Esophagus squamous epithelium (tissue), 5 donors: ENCODE measurements around the gene SLC2A4RG. TPM values are rescaled to one million over a fixed set of nuclear protein-coding genes. Genes with fewer than 3 reads are reported as not detected.

Experiments
- DNase-seq: peaks from one replicate; lab custom pipeline; 2025; lab: John Stamatoyannopoulos, UW
- H3K27ac ChIP-seq, 4 donors: fragments of 200-600 bp; sonication (generic); one replicate each; pipeline ENCODE4 v1.5.1; 2016 to 2019; ENCODE audit warnings: mild to moderate bottlenecking in 1 of 4
- H3K27me3 ChIP-seq, 4 donors: fragments of 200-600 bp; sonication (generic); 1 replicate in 3 of 4; 2 replicates in 1 of 4; pipeline versions ENCODE4 v1.5.1 to v1.6.0; 2017 to 2021; ENCODE audit warnings: antibody characterized with exemption in 1 of 4
- H3K36me3 ChIP-seq, 3 donors: fragments of 200-600 bp; sonication (generic); one replicate each; pipeline ENCODE4 v1.5.1; 2016 to 2019
- H3K4me1 ChIP-seq, 3 donors: fragments of 200-600 bp; sonication (generic); one replicate each; pipeline ENCODE4 v1.5.1; 2017 to 2019
- H3K4me3 ChIP-seq, 4 donors: fragments of 200-600 bp; sonication (generic); 1 replicate in 3 of 4; 2 replicates in 1 of 4; pipeline ENCODE4 v1.5.1; 2016 to 2019; ENCODE audit warnings: mild to moderate bottlenecking in 2 of 4, moderate library complexity in 1 of 4
- H3K9me3 ChIP-seq, 3 donors: fragments of 200-600 bp; sonication (generic); one replicate each; pipeline ENCODE4 v1.5.1; 2016 to 2019
- CTCF ChIP-seq, 6 experiments: fragments of 450-650 bp in 4 of 6; fragments of 200-600 bp in 2 of 6; sonication (generic) in 2 of 6; IDR thresholded peaks; one replicate each; pipeline ENCODE4 v1.5.1; 2016 to 2019; ENCODE audit warnings: antibody characterized with exemption in 6 of 6, mild to moderate bottlenecking in 4 of 6, moderate library complexity in 4 of 6
- POLR2A ChIP-seq, 4 donors: fragments of 450-650 bp; IDR thresholded peaks; one replicate each; pipeline ENCODE4 v1.6.1; 2017; ENCODE audit warnings: antibody characterized with exemption in 4 of 4, mild to moderate bottlenecking in 4 of 4, moderate library complexity in 3 of 4
- WGBS, 2 donors: methylation state at CpG; one replicate each; pipeline ENCODE4 v1.1.5; 2018; 5-methylcytosine and 5-hydroxymethylcytosine counted together
- intact Hi-C: fragments of 100-400 bp; cut with DNase I; formaldehyde crosslinking; loops from one replicate; pipeline ENCODE4 v1.15.0; 2022
- total RNA-seq, 4 donors: library from RNA; depleted of rRNA; stranded (reverse); fragments of >200 nt; gene quantifications; one replicate each; pipeline ENCODE4 v1.1.0, GENCODE V29; 2016
- donor health status: DM: yes; HTN: yes; CAD: no.

Gene SLC2A4RG
- total RNA-seq, 4 donors from 2014 or later = 37.0 to 55.5 (median 50.2) TPM

DNA sequence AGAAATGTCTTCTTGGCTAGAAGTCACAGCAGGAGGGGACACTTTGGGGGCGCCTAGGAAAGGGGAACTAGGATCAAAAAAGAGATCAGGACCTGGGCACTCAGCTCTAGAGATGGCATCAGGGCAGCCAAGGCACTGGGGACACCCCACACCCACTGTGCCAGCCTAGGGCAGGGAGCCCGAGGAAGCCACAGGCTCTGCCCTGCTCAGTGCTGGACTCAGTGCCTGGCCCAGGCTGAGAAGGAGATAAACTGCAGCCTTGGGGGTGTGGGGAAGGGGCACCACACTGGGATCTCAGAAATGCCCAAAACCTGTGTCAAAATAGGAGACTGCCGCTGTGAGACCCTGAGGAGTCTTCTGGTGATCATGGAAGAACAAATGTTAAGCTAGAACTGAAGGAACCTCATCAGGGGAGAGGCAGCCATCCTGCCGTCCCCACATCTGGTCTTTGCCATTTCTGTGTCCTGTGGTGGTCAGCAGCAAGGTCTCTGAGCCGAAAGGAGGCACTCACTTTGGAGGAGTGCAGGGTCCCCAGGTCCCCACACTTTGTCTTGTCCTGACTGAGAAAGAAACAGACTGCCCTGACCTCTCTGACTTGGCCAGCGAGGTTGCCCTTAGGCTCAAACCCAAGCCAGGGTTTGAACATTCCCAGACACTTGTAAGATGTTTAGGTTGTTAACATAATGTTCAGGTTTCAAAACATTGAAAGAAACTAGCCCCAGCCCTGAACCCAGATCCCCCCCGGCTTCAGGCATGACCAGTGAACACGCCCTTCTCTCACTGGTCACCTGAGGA lies 34.1 kb upstream of the SLC2A4RG start:
- Histone ChIP-seq H3K4me1 (peaks cover 22 to 41% (median 23%) of the 10 kb centered on the region in 3 donors), H3K4me3 (no peak overlapping the region), H3K36me3 (peaks cover 10 to 57% (median 29%) of the 10 kb centered on the region in 3 donors), H3K27me3 (no peaks in the 10 kb centered on the region), H3K27ac (no peak overlapping the region), H3K9me3 (no peaks in the 10 kb centered on the region)
- 90 to 92% methylated on average over 2 to 6 of the region's 8 CpGs for WGBS, 2 donors
- DNase-seq = no peak
- TF ChIP-seq CTCF (IDR thresholded peaks at IDR 0.05) = no peak
- no peak for TF ChIP-seq POLR2A (IDR thresholded peaks at IDR 0.05)
- intact Hi-C loops = no loop called here

DNA sequence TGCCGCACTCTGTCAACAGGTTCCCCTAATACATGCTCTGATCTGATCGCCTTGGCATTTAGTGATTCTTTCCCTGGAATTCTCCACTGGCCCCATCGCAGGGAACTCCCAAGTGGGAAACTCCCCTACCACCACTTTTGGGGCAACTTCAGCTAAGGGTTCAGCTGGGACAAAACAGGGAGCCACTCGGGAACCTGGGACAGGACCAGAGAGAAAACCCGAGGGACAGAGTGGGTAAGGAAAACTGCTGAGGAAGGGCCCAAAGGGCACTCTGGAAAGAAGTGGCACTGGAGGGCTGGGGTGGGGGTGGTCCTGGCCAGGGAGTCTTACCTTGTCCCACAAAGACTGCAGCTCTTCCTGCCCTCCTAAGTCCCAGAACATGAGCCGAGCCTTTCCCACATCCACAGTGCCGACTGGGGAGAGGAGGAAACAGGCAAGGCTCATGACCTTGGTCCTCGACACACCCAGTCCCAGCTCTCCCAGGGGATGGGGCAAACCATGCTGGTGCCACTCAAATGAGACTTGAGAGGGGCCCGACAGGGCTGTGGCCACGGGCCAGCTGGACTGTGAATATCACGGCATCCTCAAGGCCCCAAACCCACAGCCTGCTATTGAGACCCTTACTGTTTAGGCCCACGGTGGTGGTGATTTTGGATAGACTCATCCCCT lies 33.4 kb upstream of the SLC2A4RG start:
- WGBS, 2 donors = 58 to 71% methylated on average over 6 to 7 of the region's 12 CpGs
- Histone ChIP-seq H3K36me3 (peaks cover 10 to 64% (median 29%) of the 10 kb centered on the region in 3 donors), H3K4me1 (peaks cover 22 to 43% (median 23%) of the 10 kb centered on the region in 3 donors), H3K27ac (peak overlapping the region; percentile 91 to 98 (median 94)), H3K27me3 (no peaks in the 10 kb centered on the region), H3K4me3 (peak overlapping the region in 2 of 4 donors; percentile 89 to 98), H3K9me3 (no peaks in the 10 kb centered on the region)
- intact Hi-C loops = no loop called here
- TF ChIP-seq POLR2A (IDR thresholded peaks at IDR 0.05) = no peak
- TF ChIP-seq CTCF (IDR thresholded peaks at IDR 0.05) = no peak
- no peak for DNase-seq

DNA sequence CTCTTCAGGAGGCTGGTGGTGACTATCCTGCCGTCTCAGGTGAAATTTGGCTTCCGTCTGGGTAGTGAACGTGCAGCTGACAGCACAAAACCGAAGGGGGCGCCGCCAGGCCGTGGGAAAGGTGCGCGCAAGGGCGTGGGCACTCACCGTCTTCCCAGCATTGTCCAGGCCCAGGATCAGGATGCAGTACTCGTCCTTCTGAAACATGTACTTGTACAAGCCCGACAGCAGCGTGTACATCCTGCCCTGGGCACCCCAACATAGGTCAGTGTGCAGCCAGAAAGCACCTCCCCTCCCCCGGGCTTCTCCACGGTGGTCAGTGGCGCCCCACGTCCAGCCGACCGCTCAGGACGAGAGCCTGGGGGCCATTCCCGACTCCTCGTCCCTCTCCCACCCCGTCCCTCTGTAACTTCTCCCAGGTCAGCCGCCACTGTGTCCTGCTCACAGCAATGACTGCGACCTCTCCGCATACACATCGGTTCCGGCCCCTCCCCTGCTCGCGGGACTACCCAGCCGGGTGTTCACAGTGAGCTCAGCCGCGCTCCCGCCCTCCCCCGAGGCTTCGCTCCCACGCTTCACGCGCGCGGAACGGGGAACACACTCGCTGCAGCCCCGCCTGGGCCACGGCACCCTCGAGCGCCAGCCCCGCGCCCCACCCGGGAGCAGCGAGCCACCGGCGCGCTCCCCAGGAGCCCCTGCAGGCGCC lies 32.6 kb upstream of the SLC2A4RG start:
- H3K27ac ChIP-seq = peak overlapping the region; percentile 91 to 98 (median 94)
- H3K36me3 ChIP-seq = peaks cover 10 to 73% (median 29%) of the 10 kb centered on the region in 3 donors
- H3K27me3 ChIP-seq = no peaks in the 10 kb centered on the region
- H3K4me1 ChIP-seq = peaks cover 22 to 43% (median 23%) of the 10 kb centered on the region in 3 donors
- 0 to 4% methylated on average over 22 to 25 of the region's 56 CpGs for WGBS, 2 donors
- intact Hi-C loops = no loop called here
- no peaks in the 10 kb centered on the region for H3K9me3 ChIP-seq
- H3K4me3 ChIP-seq = peak overlapping the region; percentile 66 to 98 (median 88)
- DNase-seq = no peak
- TF ChIP-seq POLR2A (IDR thresholded peaks at IDR 0.05) = no peak
- peak in 4 of 6 experiments; percentile 8 to 54 (median 34) for TF ChIP-seq CTCF (IDR thresholded peaks at IDR 0.05)

DNA sequence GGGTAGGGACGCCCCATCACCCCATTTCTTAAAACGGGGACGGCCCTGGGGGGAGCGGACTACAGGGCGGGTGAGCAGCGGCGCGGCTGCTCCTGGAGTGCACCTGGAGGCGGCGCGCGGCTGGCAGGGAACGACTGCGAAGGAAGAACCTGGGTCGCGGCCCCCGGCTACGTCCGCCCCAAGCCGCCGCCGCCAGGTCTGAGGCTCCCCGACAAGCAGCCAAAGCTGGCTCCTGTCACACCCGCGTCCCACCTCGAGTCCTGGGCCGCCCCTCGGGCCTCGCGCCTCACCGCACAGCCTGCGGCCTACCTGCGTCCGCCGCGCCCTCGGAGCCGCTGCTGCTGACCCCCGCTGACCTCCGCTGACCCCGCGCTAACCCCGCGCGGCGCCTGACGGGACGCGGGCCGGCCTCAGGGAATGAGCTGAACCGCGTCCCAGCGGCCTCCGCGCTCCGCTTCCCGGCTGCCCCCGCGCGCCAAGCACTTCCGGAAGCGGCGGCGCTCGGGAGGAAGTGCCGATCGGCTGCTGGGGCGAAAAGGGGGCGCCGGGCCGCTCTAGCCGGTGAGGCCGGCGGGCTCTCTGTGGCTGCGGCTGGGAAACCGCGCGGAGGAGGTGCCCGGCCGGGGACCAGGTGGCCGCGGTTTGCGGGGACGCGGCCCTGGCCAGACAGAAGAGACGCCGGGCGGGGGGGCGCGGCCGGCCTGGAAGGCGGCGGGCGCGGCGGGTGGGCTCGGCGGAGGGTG lies 31.8 kb upstream of the SLC2A4RG start, which contains the start of the genes ARFRP1 and ZGPAT:
Gene ARFRP1, minus strand, starts transcription at position 419 of the 743 bp plus-strand sequence. CDS start 885 bp downstream, outside the sequence.
Gene ZGPAT, plus strand, starts transcription at position 482 of the 743 bp plus-strand sequence. CDS start 542 bp downstream, outside the sequence.
- TF ChIP-seq POLR2A (IDR thresholded peaks at IDR 0.05) (peak in 3 of 4 donors; percentile 57 to 71 (median 65)), CTCF (IDR thresholded peaks at IDR 0.05) (peak in 2 of 6 experiments; percentile 22 to 45)
- Histone ChIP-seq H3K27ac (peak within 1 kb of the TSS; percentile 91 to 98 (median 94)), H3K4me3 (peak within 1 kb of the TSS; percentile 66 to 98 (median 88)), H3K9me3 (no peaks in the 10 kb centered on the region), H3K36me3 (peaks cover 10 to 77% (median 29%) of the 10 kb centered on the region in 3 donors), H3K27me3 (no peaks in the 10 kb centered on the region), H3K4me1 (peaks cover 22 to 43% (median 23%) of the 10 kb centered on the region in 3 donors)
- intact Hi-C loops = no loop called here
- WGBS, 2 donors = no CpG with 5 or more reads among the region's 98 CpGs
- DNase-seq = no peak
